Kidney (tissue), 22 donors: Measurements from ENCODE around the gene PGBD4. TPM values are rescaled to one million over a fixed set of nuclear protein-coding genes. Genes with fewer than 3 reads are reported as not detected.

ENCODE experiments used
- DNase-seq, 5 donors: peaks; one replicate each; pipeline ENCODE4 v3.0.0-alpha.2; 2013 to 2020
- FAIRE-seq: peaks from 2 replicates; lab custom pipeline; 2012; peaks lifted over from hg19 to GRCh38; lab: Jason Lieb, UNC
- H3K27ac ChIP-seq, 2 donors: one replicate each; pipeline ENCODE4 v1.7.0; 2013; ENCODE audit warnings: low read depth in 2 of 2, low read length in 2 of 2, inconsistent platforms in 1 of 2
- H3K27me3 ChIP-seq: one replicate; pipeline ENCODE4 v1.7.1; 2013; ENCODE audit warnings: low read length, inconsistent platforms; ENCODE audit not compliant: control insufficient read depth, insufficient read depth
- H3K36me3 ChIP-seq, 3 donors: one replicate each; pipeline versions ENCODE4 v1.7.0 to v1.7.1; 2013; ENCODE audit warnings: low read length in 3 of 3, control low read depth in 1 of 3, inconsistent platforms in 1 of 3; ENCODE audit not compliant: insufficient read depth in 3 of 3, control insufficient read depth in 2 of 3
- H3K4me1 ChIP-seq, 3 donors: one replicate each; pipeline versions ENCODE4 v1.7.0 to v1.7.1; 2013; ENCODE audit warnings: low read length in 3 of 3, inconsistent platforms in 1 of 3, low read depth in 1 of 3; ENCODE audit not compliant: control insufficient read depth in 2 of 3, insufficient read depth in 2 of 3
- H3K4me3 ChIP-seq, 3 donors: one replicate each; pipeline versions ENCODE4 v1.7.0 to v1.8.1; 2013; ENCODE audit warnings: low read length in 3 of 3, control low read depth in 1 of 3, inconsistent platforms in 1 of 3
- H3K9ac ChIP-seq, 3 donors: one replicate each; pipeline versions ENCODE4 v1.7.0 to v1.7.1; 2013; ENCODE audit warnings: low read length in 3 of 3, control low read depth in 1 of 3, inconsistent platforms in 1 of 3
- H3K9me3 ChIP-seq, 3 donors: one replicate each; pipeline versions ENCODE4 v1.7.0 to v1.7.1; 2013; ENCODE audit warnings: low read length in 3 of 3, control low read depth in 1 of 3, inconsistent platforms in 1 of 3; ENCODE audit not compliant: control insufficient read depth in 2 of 3, insufficient read depth in 1 of 3
- CTCF ChIP-seq: IDR thresholded peaks from 3 replicates; pipeline ENCODE4 v1.5.1; 2012; ENCODE audit warnings: mild to moderate bottlenecking, moderate library complexity, borderline replicate concordance; ENCODE audit not compliant: insufficient read depth; ENCODE audit errors: extremely low read depth
- intact Hi-C: fragments of 100-400 bp; cut with DNase I; formaldehyde crosslinking; loops from one replicate; pipeline ENCODE4 v1.11.1; 2022
- long read RNA-seq, 10 donors: library from polyadenylated mRNA in 1 of 10; unstranded in 1 of 10; transcript quantifications; one replicate each; pipeline ENCODE4 v2.0.0 and lab custom pipeline, GENCODE V29; 2021 to 2026
- polyA plus RNA-seq: library from polyadenylated mRNA; stranded (reverse); fragments of 350-450 nt; fragmentation: Illumina TruSeq; extraction: RNeasy Lipid Tissue Mini Kit (QIAGEN cat#74804); gene quantifications from one replicate; pipeline ENCODE4 v1.2.3, GENCODE V29; 2014; ENCODE audit warnings: low read depth, low replicate concordance; ENCODE audit not compliant: insufficient read depth
- total RNA-seq: library from RNA; stranded (reverse); fragmentation: NEBNext Ultra II Directional; extraction: Animal tissue kit (Norgen Biotek cat#: 25700); gene quantifications from one replicate; pipeline ENCODE4 v1.2.1, GENCODE V29; 2021
- donor health status: control.
- donor health status: control.
- donor health status: control.
- donor health status: control.
- donor health status: control.
- donor health status: DM: yes; HTN: yes; CAD: no.
- donor health status: Normal renal cell carcinoma (clear cell type).

Gene PGBD4
- total RNA-seq = 1.8 TPM
- polyA plus RNA-seq = 0.90 TPM
- long read RNA-seq, donor 1, full-length matches to known transcripts = 5 of 22 reads
- long read RNA-seq, donor 1, partial matches to known transcripts = 6 of 22 reads
- long read RNA-seq, donor 1, other reads (novel, unspliced or antisense) = 11 of 22 reads
- long read RNA-seq, donor 2, full-length matches to known transcripts = 5 of 5 reads
- long read RNA-seq, donor 2, partial matches to known transcripts = 0 of 5 reads
- long read RNA-seq, donor 2, other reads (novel, unspliced or antisense) = 0 of 5 reads
- long read RNA-seq, donor 3, full-length matches to known transcripts = 5 of 5 reads
- long read RNA-seq, donor 3, partial matches to known transcripts = 0 of 5 reads
- long read RNA-seq, donor 3, other reads (novel, unspliced or antisense) = 0 of 5 reads
- long read RNA-seq, donor 4, full-length matches to known transcripts = 2 of 2 reads
- long read RNA-seq, donor 4, partial matches to known transcripts = 0 of 2 reads
- long read RNA-seq, donor 4, other reads (novel, unspliced or antisense) = 0 of 2 reads
- long read RNA-seq, donor 5, full-length matches to known transcripts = 2 of 2 reads
- long read RNA-seq, donor 5, partial matches to known transcripts = 0 of 2 reads
- long read RNA-seq, donor 5, other reads (novel, unspliced or antisense) = 0 of 2 reads
- long read RNA-seq, donor 6, full-length matches to known transcripts = 1 of 1 reads
- long read RNA-seq, donor 6, partial matches to known transcripts = 0 of 1 reads
- long read RNA-seq, donor 6, other reads (novel, unspliced or antisense) = 0 of 1 reads
- long read RNA-seq, donor 7, full-length matches to known transcripts = 2 of 2 reads
- long read RNA-seq, donor 7, partial matches to known transcripts = 0 of 2 reads
- long read RNA-seq, donor 7, other reads (novel, unspliced or antisense) = 0 of 2 reads
- long read RNA-seq, donor 8, full-length matches to known transcripts = 2 of 2 reads
- long read RNA-seq, donor 8, partial matches to known transcripts = 0 of 2 reads
- long read RNA-seq, donor 8, other reads (novel, unspliced or antisense) = 0 of 2 reads
- long read RNA-seq, donor 9, full-length matches to known transcripts = 3 of 3 reads
- long read RNA-seq, donor 9, partial matches to known transcripts = 0 of 3 reads
- long read RNA-seq, donor 9, other reads (novel, unspliced or antisense) = 0 of 3 reads
- long read RNA-seq, donor 10, full-length matches to known transcripts = 3 of 3 reads
- long read RNA-seq, donor 10, partial matches to known transcripts = 0 of 3 reads
- long read RNA-seq, donor 10, other reads (novel, unspliced or antisense) = 0 of 3 reads

DNA sequence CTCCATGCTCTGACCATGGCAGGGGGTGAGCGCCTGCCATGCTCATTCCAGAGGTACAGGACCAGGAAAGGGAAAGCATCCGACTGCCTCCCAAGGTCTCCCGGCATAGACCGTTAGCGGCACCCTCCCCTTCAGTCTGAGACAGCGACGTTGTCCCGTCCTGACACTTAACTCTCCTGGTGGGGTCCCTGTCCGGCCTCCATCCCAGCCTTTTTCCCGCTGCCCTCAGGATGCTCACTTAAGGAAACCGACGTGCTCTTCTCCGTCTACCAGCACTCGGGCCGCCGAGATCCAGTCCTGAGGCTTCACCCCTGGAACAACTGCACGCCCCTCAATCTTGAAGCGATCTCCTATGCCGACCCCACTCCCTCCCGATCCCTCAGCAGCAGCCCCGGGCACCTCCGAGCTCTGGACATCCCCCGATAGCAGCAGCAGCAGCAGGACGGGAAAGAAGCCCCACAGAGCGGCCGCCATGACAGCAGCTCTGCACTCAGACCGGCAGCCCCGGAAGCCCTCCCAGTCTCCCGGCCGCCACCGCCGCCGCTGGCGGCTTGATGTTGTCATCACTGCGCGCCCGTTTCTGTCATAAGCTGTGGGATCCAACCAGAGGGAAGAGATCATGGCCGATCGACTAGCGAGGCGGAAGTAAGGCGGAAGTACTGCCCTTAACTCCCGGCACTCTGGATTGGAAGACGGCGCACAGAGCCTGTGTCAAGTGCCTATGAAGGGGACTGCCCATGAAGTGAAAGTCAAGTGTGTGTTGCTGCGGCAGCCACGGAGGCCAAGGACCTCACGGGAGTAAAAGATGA, at the start of gene PGBD4, which contains the start of gene EMC7:
Gene PGBD4, plus strand, starts transcription at position 718 of the 809 bp plus-strand sequence. CDS start 449 bp downstream, outside the sequence.
Gene EMC7, minus strand, starts transcription at position 497 of the 809 bp plus-strand sequence. Its CDS starts 23 bp downstream, at position 474.
- H3K9ac ChIP-seq = peak within 1 kb of the TSS; percentile 95 to 97 (median 96)
- no peak for TF ChIP-seq CTCF
- intact Hi-C loops = no loop called here
- H3K9me3 ChIP-seq = no peaks in the 10 kb centered on the region
- FAIRE-seq = peak; percentile 61
- peaks cover 0 to 11% (median 0%) of the 10 kb centered on the region in 3 donors for H3K4me1 ChIP-seq
- peak within 1 kb of the TSS; percentile 85 to 99 (median 99) for H3K4me3 ChIP-seq
- no peaks in the 10 kb centered on the region for H3K36me3 ChIP-seq
- H3K27ac ChIP-seq = peak within 1 kb of the TSS; percentile 84 to 85
- H3K27me3 ChIP-seq = no peaks in the 10 kb centered on the region
- peak; percentile 99 to 100 (median 99) for DNase-seq

- FAIRE-seq (no peak), DNase-seq (no peak)
- no peak for TF ChIP-seq CTCF
- H3K9ac ChIP-seq = no peak overlapping the region
- no peak overlapping the region for H3K4me3 ChIP-seq
- peaks cover 0 to 4% (median 0%) of the 10 kb centered on the region in 3 donors for H3K9me3 ChIP-seq
- peaks cover 0 to 3% (median 3%) of the 10 kb centered on the region in 3 donors for H3K4me1 ChIP-seq
- H3K36me3 ChIP-seq = no peaks in the 10 kb centered on the region
- H3K27ac ChIP-seq = no peak overlapping the region
- no peaks in the 10 kb centered on the region for H3K27me3 ChIP-seq
- intact Hi-C loops = no loop called here
Observed at GRCh38 chr15:34054081-34054707, 47.7 kb upstream of the PGBD4 start.
